ENCODE results near the gene GALNTL6.

Gene GALNTL6

DNA sequence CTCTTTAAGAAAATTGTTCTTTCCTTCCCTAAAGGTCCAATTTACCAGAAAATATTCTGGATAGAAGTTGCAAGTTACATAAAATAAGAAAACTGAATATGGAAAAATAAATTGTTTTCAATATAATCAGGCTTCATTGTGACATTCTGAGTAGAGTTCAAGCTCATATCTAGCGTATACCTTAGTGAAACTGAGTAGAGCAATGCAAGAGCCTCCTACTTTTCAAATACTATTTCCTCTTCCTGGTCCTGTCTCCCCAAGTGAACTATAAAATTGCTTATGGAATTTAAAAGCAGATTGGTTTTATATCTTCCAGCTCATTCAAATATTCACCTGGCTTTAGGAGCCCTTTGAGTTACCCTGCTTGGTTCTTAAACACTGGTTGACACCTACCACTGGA, 1166.1 kb downstream of the GALNTL6 start:
- Histone ChIP-seq H3K36me3 (ENCODE audit: control insufficient read depth, insufficient read depth, low read length) (no peaks in the 10 kb centered on the region), H3K4me3 (replicated peaks; ENCODE audit: low read depth, low read length) (no peak overlapping the region), H3K27me3 (replicated peaks; ENCODE audit: control insufficient read depth, insufficient read depth, low read length) (no peaks in the 10 kb centered on the region)
- TF ChIP-seq, protein P1, sequence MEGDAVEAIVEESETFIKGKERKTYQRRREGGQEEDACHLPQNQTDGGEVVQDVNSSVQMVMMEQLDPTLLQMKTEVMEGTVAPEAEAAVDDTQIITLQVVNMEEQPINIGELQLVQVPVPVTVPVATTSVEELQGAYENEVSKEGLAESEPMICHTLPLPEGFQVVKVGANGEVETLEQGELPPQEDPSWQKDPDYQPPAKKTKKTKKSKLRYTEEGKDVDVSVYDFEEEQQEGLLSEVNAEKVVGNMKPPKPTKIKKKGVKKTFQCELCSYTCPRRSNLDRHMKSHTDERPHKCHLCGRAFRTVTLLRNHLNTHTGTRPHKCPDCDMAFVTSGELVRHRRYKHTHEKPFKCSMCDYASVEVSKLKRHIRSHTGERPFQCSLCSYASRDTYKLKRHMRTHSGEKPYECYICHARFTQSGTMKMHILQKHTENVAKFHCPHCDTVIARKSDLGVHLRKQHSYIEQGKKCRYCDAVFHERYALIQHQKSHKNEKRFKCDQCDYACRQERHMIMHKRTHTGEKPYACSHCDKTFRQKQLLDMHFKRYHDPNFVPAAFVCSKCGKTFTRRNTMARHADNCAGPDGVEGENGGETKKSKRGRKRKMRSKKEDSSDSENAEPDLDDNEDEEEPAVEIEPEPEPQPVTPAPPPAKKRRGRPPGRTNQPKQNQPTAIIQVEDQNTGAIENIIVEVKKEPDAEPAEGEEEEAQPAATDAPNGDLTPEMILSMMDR (IDR thresholded peaks at IDR 0.05; ENCODE audit: insufficient read depth, low read length, poor library complexity, severe bottlenecking) = no peak
- DNase-seq (ENCODE audit: extremely low read depth, insufficient read length) = no peak

GRCh38 chr4:172980219-172980618, 1167.0 kb downstream of the GALNTL6 start:
- Histone ChIP-seq H3K36me3 (ENCODE audit: control insufficient read depth, insufficient read depth, low read length) (no peaks in the 10 kb centered on the region), H3K27me3 (replicated peaks; ENCODE audit: control insufficient read depth, insufficient read depth, low read length) (no peaks in the 10 kb centered on the region), H3K4me3 (replicated peaks; ENCODE audit: low read depth, low read length) (no peak overlapping the region)
- TF ChIP-seq, protein P1 (IDR thresholded peaks at IDR 0.05; ENCODE audit: insufficient read depth, low read length, poor library complexity, severe bottlenecking) = no peak
- DNase-seq (ENCODE audit: extremely low read depth, insufficient read length) = no peak

- no peaks in the 10 kb centered on the region for H3K36me3 ChIP-seq (ENCODE audit: control insufficient read depth, insufficient read depth, low read length)
- H3K4me3 ChIP-seq (replicated peaks; ENCODE audit: low read depth, low read length) = no peak overlapping the region
- peak; percentile 59 for DNase-seq (ENCODE audit: extremely low read depth, insufficient read length)
- no peaks in the 10 kb centered on the region for H3K27me3 ChIP-seq (replicated peaks; ENCODE audit: control insufficient read depth, insufficient read depth, low read length)
- TF ChIP-seq, protein P1 (IDR thresholded peaks at IDR 0.05; ENCODE audit: insufficient read depth, low read length, poor library complexity, severe bottlenecking) = no peak
Measured at GRCh38 chr4:172982151-172982590, 1169.0 kb downstream of the GALNTL6 start.

DNA sequence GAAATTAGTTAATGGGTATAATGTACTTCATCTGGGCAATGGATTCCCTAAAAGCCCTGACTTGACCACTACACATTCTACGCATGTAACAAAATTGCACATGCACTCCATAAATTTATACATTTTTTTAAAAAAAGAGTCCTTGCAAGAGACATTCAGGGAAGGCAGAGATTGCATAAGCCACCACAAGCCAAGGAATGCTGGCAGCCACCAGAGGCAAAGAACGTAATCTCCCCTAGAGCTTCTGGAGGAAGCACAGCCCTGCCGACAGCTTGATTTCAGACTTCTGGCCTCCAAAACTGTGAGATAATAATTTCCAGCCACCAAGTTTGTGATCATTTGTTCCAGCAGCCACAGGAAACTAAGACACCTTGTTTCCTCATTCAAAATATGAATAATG, 1169.8 kb downstream of the GALNTL6 start:
- H3K27me3 ChIP-seq (replicated peaks; ENCODE audit: control insufficient read depth, insufficient read depth, low read length) = no peaks in the 10 kb centered on the region
- TF ChIP-seq, protein P1 (IDR thresholded peaks at IDR 0.05; ENCODE audit: insufficient read depth, low read length, poor library complexity, severe bottlenecking) = no peak
- H3K4me3 ChIP-seq (replicated peaks; ENCODE audit: low read depth, low read length) = no peak overlapping the region
- H3K36me3 ChIP-seq (ENCODE audit: control insufficient read depth, insufficient read depth, low read length) = no peaks in the 10 kb centered on the region
- DNase-seq (ENCODE audit: extremely low read depth, insufficient read length) = no peak

DNA sequence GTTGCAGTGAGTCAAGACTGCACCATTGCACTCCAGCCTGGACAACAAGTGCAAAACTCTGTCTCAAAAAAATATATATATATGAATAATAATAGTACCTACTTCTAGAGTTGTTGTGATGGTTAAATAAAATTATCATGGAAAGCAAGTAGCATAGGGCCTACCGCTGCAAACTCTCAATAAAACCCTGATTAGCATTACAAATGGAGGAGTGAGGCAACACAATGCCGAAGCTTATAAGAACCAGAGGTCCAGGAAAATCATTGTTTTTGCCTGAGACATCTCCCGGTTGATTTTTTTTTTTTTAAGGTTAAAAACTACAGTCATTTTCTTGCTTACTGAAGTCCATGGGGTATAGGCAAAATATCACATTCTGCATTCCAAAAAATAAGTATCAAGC, 1170.4 kb downstream of the GALNTL6 start:
- TF ChIP-seq, protein P1 (IDR thresholded peaks at IDR 0.05; ENCODE audit: insufficient read depth, low read length, poor library complexity, severe bottlenecking) = no peak
- H3K36me3 ChIP-seq (ENCODE audit: control insufficient read depth, insufficient read depth, low read length) = no peaks in the 10 kb centered on the region
- H3K4me3 ChIP-seq (replicated peaks; ENCODE audit: low read depth, low read length) = no peak overlapping the region
- no peak for DNase-seq (ENCODE audit: extremely low read depth, insufficient read length)
- no peaks in the 10 kb centered on the region for H3K27me3 ChIP-seq (replicated peaks; ENCODE audit: control insufficient read depth, insufficient read depth, low read length)

DNA sequence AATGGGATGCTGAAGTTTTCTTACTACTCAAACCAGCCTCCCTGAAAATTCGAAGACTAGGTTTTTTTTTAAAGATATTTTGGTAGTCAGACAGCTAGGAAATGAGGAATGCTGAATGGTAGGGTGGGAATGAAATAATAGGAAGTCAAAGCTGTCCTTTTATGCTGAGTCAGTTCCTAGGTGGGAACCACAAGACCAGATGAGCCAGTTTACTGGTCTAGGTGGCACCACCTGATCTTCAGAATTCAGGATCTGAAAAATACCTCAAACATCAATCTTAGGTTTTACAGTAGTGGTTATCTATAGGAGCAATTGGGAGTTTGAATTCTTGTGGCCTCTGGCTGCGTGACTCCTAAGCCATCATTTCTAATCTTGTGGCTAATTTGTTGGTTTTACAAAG, 1172.3 kb downstream of the GALNTL6 start:
- H3K27me3 ChIP-seq (replicated peaks; ENCODE audit: control insufficient read depth, insufficient read depth, low read length) = no peaks in the 10 kb centered on the region
- TF ChIP-seq, protein P1 (IDR thresholded peaks at IDR 0.05; ENCODE audit: insufficient read depth, low read length, poor library complexity, severe bottlenecking) = no peak
- H3K4me3 ChIP-seq (replicated peaks; ENCODE audit: low read depth, low read length) = no peak overlapping the region
- no peak for DNase-seq (ENCODE audit: extremely low read depth, insufficient read length)
- H3K36me3 ChIP-seq (ENCODE audit: control insufficient read depth, insufficient read depth, low read length) = no peaks in the 10 kb centered on the region
